ENCODE results near the gene TPST1.
"Not testable (repeated sequence)": the region's sequence is repeated elsewhere in the genome, so short reads cannot be mapped to it uniquely, and the experiment has no call there.

Gene TPST1

DNA sequence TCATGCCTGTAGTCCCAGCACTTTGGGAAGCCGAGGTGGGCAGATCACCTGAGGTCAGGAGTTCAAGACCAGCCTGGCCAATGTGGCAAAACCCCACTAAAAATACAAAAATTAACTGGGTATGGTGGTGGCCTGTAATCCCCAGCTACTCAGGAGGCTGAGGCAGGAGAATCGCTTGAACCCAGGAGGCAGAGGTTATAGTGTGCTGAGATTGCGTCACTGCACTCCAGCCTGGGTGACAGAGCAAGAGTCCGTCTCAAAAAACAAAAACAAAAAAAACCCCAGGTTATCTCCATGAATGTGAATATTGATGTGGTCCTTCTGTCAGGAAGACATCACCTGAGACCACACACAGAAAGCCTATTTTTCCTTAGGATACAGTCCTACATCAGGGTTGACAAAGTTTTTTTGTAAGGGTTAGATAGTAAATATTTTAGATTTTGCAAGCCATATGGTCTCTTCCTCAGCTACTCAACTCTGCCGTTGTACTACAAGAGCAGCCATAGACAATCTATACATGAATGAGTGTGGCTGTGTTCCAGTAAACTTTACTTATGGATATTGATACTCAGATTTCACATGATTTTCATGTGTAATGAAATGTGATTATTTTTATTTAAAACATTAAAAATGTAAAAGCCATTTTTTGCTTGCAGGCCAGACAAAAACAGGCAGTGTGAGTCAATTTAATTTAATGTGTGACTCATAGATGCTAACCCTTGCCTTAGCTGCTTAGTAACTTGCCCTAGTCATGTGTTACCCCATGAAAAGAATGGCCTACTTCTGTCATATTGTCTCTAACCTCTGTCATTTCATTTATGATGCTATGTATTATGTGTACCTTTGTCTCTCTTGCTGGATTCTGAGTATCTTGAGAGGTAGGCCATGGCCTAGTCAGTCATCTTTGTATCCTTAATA lies 78.1 kb downstream of the TPST1 start:
- no peak for DNase-seq (ENCODE audit: low read depth)

DNA sequence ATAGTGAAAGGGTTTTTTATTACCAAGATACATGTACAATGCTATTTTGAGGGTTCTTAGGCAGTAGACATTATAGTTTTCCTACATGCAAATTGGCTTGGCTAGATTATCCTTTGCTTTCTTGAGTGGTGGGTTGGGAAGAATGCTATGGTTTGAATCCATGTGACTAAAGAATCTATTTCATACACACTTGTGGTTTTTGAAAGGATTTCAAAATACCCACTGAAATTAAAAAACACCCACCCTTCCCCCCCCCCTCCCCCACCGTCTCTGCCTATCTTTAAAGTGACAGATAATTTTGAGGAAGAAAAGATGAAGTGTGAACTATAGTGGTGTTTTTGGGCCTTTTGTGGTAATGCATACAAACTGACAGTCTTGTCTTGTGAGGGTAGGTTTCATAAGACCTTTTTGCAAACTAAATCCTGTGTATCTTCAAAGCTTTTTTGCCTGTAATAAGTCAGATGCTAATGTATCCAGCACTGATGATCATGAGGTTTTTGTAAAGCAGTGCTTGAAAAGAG lies 90.9 kb downstream of the TPST1 start:
- no peak for DNase-seq (ENCODE audit: low read depth)

DNA sequence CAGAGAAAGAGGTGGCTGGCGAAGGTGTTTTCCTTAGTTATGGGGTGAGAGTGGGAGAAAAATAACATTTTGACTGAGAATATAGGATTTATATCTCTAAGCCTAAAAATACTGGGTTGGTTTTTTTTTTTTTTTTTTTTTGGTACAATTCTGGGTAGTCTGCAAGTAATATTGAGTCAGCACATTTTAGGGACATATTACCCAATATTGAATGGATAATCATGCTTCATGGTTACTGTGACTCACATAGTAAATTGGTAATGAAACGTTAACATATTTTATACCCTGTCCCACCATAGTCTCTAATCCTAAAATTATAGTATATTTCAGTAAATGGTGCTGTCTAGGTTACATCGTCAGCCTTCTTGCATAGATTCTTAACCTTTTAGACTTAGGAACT lies 91.4 kb downstream of the TPST1 start:
- no peak for DNase-seq (ENCODE audit: low read depth)

DNA sequence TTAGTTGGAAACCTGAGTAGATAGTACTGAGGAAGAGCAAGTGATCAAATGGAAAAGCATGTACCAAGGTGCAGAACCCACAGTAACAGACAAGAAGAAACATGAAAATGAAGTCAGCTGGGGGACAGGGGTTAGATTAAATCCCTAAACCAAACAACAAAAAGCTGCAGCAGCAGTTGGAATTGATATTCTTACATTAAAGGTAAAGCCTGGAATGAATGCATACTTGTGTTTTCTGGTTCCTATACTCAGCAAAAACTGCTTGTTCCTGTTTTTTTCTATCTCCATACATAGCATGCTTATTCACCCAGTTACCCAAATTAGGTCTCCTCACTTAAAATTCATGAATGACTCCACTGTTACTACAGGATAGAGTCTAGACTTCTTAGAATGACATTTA lies 92.4 kb downstream of the TPST1 start:
- DNase-seq (ENCODE audit: low read depth) = no peak

DNA sequence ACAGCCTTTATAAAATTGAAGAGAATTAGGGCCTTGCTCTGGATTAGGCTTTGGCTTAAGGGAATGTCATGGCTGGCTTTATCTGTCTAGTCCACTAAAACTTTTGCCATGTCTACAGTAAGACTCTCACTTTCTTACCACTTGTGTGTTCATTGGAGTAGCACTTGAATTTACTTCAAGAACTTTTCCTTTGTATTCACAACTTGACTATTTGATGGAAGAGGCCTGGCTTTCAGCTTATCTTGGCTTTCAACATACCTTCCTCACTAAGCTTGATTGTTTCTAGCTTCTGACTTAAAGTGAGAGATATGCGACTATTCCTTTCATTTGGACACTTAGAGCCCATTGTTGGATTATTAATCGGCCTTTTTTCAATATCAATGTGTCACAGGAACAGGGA lies 96.1 kb downstream of the TPST1 start:
- no peak for DNase-seq (ENCODE audit: low read depth)

DNA sequence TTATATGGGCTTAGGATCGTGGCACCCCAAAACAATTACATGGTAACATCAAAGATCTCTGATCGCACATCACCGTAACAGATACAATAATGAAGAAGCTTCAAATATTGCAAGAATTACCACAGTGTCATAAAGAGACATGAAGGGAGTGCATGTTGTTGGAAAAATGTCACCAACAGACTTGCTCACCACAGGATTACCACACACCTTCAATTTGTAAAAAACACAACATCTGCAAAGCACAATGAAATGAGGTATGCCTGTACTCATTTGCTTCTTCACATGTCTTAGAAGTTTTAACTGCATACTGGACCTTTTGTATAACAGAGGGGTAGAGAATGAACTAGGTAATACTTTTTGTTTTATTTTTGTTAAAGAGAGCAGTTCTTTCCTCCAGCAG lies 96.6 kb downstream of the TPST1 start:
- DNase-seq (ENCODE audit: low read depth) = no peak

DNA sequence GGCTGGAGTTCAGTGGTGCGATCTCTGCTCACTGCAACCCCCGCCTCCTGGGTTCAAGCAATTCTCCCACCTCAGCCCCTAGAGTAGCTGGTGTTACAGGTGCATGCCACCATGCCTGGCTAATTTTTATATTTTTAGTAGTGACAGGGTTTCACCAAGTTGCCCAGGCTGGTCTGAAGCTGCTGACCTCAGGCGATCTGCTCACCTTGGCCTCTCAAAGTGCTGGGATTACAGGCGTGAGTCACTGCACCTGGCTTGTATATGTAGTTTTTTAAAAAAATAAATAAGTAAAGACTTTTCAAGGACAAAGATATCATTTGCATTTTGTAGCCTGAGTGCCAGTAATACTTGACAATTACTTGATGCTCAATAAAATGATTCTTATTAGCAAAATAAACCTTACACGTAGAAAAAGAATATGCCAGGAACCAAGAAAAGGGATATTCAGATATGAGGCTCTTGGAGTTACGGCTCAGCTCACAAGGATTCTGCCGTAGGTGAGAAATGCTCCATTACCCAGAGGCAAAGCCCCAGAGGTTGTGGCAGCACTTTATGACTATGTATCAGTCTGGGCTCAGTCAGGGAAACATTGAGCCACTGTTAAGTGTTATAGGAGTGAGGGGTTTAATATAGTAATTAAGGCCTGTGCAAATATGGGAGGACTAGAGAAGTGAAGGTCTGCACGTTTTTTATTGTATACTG lies 98.5 kb downstream of the TPST1 start:
- DNase-seq (ENCODE audit: low read depth) = no peak

DNA sequence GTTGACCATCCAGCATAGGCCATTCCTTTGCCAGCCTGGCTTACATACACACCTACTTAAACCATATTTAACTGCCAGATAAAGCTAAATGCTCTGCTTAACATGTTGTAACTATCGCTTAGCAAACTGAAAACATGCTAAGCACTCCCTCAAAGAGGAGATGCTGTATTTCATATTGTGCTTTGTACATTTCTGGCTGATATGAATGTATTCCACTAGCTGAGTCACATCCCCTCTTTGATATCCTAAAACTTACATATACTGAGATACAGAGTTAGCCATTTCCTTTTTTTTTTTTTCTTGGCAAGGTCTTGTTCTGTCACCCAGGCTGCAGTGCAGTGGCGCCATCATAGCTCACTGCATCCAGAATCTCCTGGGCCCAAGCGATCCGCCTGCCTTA lies 99.4 kb downstream of the TPST1 start:
- DNase-seq (ENCODE audit: low read depth) = no peak

DNA sequence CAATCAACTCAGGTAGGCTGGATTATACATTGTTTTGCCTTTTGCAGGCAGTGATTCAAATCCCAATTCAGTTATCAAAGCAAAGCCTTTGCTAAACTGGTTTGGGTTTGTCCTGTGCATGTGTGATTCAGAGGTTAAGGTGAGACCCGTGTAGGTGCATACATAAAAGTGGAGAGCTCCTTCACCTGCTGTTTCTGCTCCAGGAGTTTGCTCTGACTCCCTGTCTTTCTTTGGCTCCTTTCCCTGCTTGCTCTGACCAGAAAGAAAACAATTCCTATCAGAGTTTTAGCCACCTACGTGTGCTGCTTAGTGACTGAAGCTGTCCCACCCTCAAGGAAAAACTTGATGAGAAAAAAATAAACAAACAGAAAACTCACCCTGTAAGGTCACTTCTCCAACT lies 101.1 kb downstream of the TPST1 start:
- DNase-seq (ENCODE audit: low read depth) = no peak

DNA sequence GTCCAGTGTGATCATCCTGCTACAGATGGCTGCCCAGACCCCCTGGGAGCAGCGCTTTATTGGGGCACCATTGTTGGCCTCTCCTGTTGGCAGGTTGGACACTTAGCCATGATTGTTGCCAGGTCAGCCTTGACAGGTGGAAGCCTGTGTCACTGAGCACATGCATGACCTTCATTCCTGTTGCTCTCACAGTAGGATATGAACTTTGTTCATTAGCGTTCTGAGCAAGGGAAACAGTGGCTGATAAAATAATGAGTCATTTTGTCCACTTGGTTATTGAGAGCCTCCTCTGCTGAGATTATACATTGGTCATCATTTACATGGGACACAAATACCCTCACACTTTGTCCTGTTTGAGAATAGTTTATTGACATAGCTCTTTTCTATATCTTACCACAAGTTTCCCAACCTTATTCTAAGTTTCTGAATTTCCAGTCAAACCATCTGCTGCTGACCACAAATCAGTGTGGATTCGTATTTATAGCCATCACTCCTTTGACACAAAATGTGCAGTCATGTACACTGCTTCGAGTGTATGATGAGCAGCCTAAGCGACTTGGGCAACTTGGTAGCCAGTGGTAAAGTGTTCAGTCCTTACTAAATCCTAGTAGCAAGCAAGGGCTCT lies 102.6 kb downstream of the TPST1 start:
- no peak for DNase-seq (ENCODE audit: low read depth)

DNA sequence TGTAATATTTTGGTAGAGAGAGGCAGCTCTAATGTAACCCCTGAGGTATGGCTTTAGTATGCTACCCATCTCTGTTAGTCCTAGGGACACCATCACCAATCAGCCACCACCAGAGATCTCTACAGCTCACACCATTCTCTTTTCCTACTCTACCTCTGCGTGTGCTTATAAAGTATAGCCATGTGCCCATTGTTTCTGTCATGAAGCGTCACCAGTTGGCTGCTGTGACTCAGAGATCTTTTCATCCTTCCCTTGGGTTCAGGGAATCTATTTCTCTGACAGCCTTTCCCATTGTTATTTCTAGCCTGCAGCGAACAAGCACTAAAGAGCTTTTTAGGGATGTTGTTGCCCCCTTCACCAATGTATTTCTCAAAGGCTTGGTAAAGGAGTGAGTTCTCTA lies 103.3 kb downstream of the TPST1 start:
- DNase-seq (ENCODE audit: low read depth) = no peak

DNA sequence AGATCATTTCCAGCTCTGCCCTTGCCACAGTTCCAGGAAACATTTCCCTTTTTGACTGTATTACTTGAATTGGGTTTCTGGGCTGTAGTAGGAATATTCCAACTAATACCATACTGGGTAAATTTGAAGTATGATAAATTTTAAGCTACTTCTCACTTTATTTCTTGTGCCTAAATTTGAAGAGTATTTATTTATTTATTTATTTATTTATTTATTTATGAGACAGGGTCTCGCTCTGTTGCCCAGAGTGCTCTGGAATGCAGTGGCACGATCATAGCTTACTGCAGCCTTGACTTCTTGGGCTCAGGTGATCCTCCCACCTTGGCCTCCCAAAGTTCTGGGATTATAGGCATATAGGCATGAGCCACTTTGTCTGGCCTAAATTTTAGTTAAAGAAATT lies 105.5 kb downstream of the TPST1 start:
- no peak for DNase-seq (ENCODE audit: low read depth)

DNA sequence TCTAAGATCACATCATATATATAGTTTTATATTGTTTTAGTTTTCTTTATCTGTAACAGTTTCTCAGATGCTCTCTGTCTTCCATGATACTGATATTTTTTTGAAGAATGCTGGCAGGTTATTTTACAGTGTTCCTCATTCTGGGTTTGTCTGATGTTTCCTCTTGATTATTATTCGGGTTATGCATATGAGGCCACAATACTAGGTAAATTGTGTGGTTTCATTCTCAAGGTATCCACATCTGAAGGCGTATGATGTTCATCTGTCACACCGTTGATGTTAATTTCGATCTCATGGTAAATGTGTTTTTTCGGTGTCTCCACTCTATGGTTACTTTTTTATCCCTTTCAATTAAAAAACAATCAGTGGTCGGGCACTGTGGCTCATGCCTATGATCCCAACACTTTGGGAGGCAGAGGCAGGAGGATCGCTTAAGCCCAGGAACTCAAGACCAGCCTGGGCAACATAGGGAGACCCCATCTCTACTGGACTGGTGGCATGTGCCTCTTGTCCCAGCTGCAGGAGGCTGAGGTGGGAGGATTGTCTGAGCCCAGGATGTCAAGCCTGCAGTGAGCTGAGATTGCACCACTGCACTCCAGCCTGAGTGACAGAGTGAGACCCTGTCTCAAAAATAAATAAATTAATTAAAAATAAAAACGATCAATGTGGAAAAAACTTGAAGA lies 108.9 kb downstream of the TPST1 start:
- no peak for DNase-seq (ENCODE audit: low read depth)

DNA sequence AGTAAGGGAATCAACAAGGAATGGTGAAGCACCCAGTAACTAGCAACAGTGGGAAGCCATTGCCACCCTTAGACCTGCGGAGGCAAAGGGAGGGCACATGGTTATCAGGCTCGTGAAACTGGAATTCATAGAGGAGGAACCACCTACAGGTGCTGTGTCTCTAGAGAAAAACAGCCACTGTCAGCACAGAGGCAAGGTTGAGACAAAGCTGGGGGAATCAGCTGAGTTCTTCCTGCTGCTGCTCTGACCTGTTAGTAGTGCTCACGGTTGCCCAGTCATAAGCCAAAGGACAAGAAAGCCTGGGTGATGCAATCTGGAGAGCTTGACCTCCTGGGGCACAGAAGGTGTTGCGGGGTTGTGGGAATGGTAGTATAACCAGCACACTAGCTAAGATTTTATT lies 110.1 kb downstream of the TPST1 start:
- DNase-seq (ENCODE audit: low read depth) = no peak

DNA sequence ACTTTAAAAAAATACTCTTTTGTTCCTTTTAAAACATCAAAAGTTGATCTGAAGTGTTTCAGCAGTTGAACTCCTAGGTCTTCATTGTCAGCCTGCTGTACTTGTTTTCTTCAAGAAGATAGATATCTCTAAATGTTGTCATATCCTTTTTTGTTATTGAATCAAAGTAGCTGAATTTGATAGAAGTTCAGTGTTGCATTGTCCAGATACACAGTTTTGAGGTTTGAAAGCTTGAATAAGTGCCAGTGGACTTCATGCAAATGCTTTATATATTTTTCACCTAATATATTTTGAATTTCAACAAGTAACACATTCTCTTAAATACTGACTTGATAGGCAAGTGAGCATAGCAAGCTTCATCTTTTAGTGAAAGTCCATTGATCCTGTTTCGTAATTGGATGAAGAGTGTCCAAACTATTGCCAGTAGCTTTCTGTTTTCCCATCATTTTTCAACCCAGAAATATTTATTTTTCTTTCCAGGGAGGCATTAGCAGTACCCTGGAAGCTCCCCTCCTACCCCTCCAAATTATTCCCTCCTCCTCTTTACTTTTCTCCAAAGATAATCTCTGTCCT lies 114.4 kb downstream of the TPST1 start:
- no peak for DNase-seq (ENCODE audit: low read depth)

DNA sequence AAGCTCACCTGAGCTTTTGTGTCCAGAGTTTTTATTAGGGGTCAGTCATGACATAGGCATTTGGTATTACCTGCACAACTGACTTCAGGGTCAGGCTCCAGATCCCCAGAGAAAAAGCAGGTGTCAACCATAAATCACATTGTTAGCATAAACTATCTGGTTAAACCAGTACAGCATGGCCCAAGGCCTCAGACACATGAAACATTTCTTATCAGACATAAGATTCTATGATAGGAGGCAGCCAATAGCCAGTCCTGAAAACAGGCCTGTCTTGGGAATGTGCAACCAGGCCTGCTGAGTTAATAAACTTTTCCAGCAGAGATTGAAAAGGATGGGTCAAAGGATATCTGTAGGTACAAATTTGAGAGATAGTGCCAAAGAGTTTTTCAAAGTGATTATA lies 116.1 kb downstream of the TPST1 start:
- DNase-seq (ENCODE audit: low read depth) = no peak

DNA sequence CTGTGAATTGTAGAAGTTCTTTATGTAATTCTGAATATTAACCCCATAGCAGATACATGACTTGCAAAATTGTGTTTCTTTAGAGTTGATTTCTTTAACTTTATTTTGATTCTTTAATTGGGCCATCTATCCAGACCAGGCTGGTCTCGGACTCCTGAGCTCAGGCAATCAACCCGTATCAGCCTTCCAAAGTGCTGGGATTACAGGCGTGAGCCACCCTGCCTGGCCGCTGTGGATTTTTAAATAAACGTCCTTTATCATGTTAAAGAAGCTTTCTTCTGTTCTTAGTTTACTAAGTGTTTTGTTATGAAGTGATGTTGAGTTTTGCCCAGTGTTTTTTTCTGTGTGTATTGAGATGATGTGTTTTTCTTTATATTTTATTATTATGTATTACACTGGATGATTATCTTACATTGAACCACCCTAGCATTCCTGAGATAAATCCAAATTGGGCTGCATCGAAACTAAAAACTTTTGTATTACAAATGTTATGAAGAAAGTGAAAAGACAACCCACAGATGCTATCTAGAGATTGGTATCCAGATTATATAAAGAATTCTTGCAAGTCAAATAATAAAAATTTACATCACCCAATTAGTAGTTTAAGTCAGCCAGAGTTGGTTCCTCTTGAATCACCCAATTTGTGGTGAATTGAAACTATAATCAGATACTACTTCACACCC lies 118.1 kb downstream of the TPST1 start:
- no peak for DNase-seq (ENCODE audit: low read depth)

DNA sequence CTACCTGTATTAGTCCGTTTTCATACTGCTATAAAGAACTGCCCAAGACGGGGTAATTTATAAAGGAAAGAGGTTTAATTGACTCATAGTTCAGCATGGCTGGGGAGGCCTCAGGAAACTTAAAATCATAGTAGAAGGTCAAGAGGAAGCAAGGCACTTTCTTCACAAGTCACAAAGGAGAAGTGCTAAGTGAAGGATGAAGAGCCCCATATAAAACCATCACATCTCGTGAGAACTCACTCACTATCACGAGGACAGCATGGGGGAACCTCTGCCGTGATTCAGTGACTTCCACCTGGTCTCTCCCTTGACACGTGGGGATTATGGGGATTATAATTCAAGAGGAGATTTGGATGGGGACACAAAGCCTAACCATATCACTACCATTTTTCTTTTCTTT lies 119.9 kb downstream of the TPST1 start:
- not testable (repeated sequence) for DNase-seq (ENCODE audit: low read depth)

DNA sequence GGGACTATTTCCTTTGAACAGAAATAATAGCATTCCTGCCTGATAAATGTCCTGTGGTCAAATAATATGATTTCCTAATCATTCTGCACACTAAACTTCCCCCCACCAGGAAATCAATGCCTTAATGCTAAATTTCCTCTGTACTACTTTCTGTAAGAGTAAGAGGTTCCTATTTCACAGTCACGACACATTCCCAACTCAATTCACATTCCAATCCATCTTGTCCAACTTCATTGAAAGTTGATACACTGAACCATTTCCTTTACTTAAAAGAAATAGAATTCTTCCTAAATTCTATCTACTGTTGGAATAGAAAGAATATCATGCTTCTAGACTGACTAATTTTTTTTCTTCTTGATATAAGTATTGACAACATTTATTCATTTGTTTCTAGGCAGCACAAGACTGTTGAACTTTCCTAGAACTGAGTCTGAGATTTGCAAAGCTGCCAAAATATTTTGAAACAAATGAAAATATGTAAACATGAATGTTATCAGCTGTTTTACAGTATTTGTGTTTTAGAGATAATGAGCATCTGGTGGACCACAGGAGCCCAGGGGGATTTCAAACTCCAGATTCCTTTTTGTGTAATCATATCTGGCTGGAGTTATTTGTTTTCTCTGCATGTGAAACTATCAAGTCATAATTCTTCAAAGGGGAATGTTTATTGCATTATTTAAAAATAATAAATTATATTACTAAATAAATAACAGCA lies 121.5 kb downstream of the TPST1 start:
- no peak for DNase-seq (ENCODE audit: low read depth)

DNA sequence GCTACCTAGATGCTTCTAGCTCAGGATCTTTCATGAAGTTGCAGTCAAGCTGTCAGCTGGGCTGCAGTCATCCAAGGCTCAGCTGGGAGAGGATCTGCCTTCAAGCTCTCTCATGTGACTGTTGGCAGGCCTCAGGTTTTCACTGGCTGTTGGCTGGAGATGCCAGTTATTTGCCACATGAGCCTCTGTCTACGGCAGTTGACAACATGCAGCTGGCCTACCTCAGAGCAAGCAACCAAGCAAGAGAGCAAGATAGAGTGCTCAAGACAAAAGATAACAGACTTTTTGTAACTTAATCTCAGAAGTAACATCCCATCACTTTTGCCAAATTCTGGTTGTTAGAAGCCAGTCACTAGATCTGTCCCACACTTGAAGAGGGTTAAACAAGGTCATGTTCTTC lies 125.8 kb downstream of the TPST1 start:
- DNase-seq (ENCODE audit: low read depth) = no peak

DNA sequence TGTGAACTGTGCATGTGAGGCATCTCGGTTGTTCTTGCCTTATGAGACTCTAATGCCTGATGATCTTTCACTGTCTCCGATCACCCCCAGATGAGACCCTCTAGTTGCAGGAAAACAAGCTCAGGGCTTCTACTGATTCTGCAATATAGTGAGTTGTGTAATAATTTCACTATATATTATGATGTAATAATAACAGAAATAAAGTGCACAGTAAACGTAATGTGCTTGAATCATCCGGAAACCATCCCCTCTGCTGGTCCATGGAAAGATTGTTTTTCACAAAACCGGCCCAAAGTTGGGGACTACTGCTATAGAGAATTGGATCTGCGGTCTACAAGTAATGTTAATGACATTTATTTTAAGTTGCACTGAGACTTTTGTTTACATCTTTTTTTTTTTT lies 126.7 kb downstream of the TPST1 start:
- no peak for DNase-seq (ENCODE audit: low read depth)

Data from stimulated activated CD8-positive, alpha-beta memory T cell treated with anti-CD3 and anti-CD28 coated beads, Interleukin-4, amount 100 ng/mL, for 24 hours (primary cell).